ENCODE data around the gene S100A6.

- TF ChIP-seq POLR2A (IDR thresholded peaks at IDR 0.05), result no peak
- TF ChIP-seq, protein P1, sequence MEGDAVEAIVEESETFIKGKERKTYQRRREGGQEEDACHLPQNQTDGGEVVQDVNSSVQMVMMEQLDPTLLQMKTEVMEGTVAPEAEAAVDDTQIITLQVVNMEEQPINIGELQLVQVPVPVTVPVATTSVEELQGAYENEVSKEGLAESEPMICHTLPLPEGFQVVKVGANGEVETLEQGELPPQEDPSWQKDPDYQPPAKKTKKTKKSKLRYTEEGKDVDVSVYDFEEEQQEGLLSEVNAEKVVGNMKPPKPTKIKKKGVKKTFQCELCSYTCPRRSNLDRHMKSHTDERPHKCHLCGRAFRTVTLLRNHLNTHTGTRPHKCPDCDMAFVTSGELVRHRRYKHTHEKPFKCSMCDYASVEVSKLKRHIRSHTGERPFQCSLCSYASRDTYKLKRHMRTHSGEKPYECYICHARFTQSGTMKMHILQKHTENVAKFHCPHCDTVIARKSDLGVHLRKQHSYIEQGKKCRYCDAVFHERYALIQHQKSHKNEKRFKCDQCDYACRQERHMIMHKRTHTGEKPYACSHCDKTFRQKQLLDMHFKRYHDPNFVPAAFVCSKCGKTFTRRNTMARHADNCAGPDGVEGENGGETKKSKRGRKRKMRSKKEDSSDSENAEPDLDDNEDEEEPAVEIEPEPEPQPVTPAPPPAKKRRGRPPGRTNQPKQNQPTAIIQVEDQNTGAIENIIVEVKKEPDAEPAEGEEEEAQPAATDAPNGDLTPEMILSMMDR (IDR thresholded peaks at IDR 0.05), result no peak
Measured at GRCh38 chr1:153567621-153568366, 32.0 kb upstream of the S100A6 start.

Measured in heart left ventricle (tissue), 13 donors.